ENCODE results near the gene GBP3.

DNA sequence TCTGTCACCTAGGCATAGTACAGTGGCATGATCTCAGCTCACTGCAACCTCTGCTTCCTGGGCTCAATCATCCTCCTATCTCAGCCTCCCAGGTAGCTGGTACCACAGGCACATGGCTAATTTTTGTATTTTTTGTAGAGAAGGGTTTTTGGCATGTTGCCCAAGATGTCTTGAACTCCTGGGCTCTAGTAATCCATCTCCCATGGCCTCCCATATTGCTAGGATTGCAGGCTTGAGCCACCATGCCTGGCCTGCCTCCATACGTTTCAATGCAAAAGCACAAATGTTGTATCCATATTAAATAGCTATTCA lies 17.6 kb upstream of the GBP3 start:
- TF ChIP-seq, protein P1, sequence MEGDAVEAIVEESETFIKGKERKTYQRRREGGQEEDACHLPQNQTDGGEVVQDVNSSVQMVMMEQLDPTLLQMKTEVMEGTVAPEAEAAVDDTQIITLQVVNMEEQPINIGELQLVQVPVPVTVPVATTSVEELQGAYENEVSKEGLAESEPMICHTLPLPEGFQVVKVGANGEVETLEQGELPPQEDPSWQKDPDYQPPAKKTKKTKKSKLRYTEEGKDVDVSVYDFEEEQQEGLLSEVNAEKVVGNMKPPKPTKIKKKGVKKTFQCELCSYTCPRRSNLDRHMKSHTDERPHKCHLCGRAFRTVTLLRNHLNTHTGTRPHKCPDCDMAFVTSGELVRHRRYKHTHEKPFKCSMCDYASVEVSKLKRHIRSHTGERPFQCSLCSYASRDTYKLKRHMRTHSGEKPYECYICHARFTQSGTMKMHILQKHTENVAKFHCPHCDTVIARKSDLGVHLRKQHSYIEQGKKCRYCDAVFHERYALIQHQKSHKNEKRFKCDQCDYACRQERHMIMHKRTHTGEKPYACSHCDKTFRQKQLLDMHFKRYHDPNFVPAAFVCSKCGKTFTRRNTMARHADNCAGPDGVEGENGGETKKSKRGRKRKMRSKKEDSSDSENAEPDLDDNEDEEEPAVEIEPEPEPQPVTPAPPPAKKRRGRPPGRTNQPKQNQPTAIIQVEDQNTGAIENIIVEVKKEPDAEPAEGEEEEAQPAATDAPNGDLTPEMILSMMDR (IDR thresholded peaks at IDR 0.05): no peak
- TF ChIP-seq POLR2A (IDR thresholded peaks at IDR 0.05) (no peak), EP300 (IDR thresholded peaks at IDR 0.05) (no peak), POLR2AphosphoS5 (IDR thresholded peaks at IDR 0.05) (no peak)
